Measurements from ENCODE around the gene SPDEF.
A peak's percentile ranks its signal among the peaks of the same experiment; 100 is the strongest.

Gene SPDEF

GRCh38 chr6:34514593-34515472 is 41.3 kb downstream of the SPDEF start:
- peak; percentile 35 for DNase-seq (ENCODE audit: low read depth)

GRCh38 chr6:34514112-34514511 is 42.0 kb downstream of the SPDEF start:
- no peak for DNase-seq (ENCODE audit: low read depth)

- DNase-seq (ENCODE audit: low read depth) = no peak
Measured at GRCh38 chr6:34513646-34514045, 42.5 kb downstream of the SPDEF start.

- DNase-seq (ENCODE audit: low read depth) = no peak
Measured at GRCh38 chr6:34512738-34513115, 43.4 kb downstream of the SPDEF start.

GRCh38 chr6:34511915-34512737 is 44.0 kb downstream of the SPDEF start:
- no peak for DNase-seq (ENCODE audit: low read depth)

- DNase-seq (ENCODE audit: low read depth) = no peak
Measured at GRCh38 chr6:34511214-34511914, 44.8 kb downstream of the SPDEF start.

- DNase-seq (ENCODE audit: low read depth) = no peak
Measured at GRCh38 chr6:34510299-34510698, 45.8 kb downstream of the SPDEF start.

GRCh38 chr6:34509782-34510181 is 46.3 kb downstream of the SPDEF start:
- no peak for DNase-seq (ENCODE audit: low read depth)

- DNase-seq (ENCODE audit: low read depth) = no peak
Measured at GRCh38 chr6:34508425-34508824, 47.7 kb downstream of the SPDEF start.

GRCh38 chr6:34506718-34507117 is 49.4 kb downstream of the SPDEF start:
- no peak for DNase-seq (ENCODE audit: low read depth)

GRCh38 chr6:34497411-34497810 is 58.7 kb downstream of the SPDEF start:
- no peak for DNase-seq (ENCODE audit: low read depth)

- DNase-seq (ENCODE audit: low read depth) = no peak
Measured at GRCh38 chr6:34496103-34496685, 59.9 kb downstream of the SPDEF start.

- DNase-seq (ENCODE audit: low read depth) = no peak
Measured at GRCh38 chr6:34494973-34495372, 61.2 kb downstream of the SPDEF start.

GRCh38 chr6:34493344-34493743 is 62.8 kb downstream of the SPDEF start:
- no peak for DNase-seq (ENCODE audit: low read depth)

GRCh38 chr6:34491091-34491430 is 65.1 kb downstream of the SPDEF start:
- DNase-seq (ENCODE audit: low read depth) = peak; percentile 14

GRCh38 chr6:34490390-34491090 is 65.6 kb downstream of the SPDEF start:
- DNase-seq (ENCODE audit: low read depth) = no peak

- DNase-seq (ENCODE audit: low read depth) = no peak
Measured at GRCh38 chr6:34489207-34489805, 66.8 kb downstream of the SPDEF start.
